ENCODE data around the gene UBTD2.
A peak's percentile ranks its signal among the peaks of the same experiment; 100 is the strongest.

GRCh38 chr5:172293054-172293744 lies 9.6 kb upstream of the UBTD2 start:
- TF ChIP-seq CTCF (IDR thresholded peaks at IDR 0.05; ENCODE audit: poor library complexity, severe bottlenecking) (peak; percentile 87), REST (IDR thresholded peaks at IDR 0.05; ENCODE audit: borderline replicate concordance) (no peak), EZH2 (IDR thresholded peaks at IDR 0.05; ENCODE audit: borderline replicate concordance, insufficient read depth, low read length, poor library complexity, severe bottlenecking) (no peak), MXI1 (conservative IDR thresholded peaks at IDR 0.05; ENCODE audit: poor library complexity, severe bottlenecking) (no peak), POLR2AphosphoS5 (IDR thresholded peaks at IDR 0.05) (no peak), SMC3 (conservative IDR thresholded peaks at IDR 0.05; ENCODE audit: poor library complexity) (peak; percentile 80), RAD21 (conservative IDR thresholded peaks at IDR 0.05) (peak; percentile 84), TAF1 (IDR thresholded peaks at IDR 0.05; ENCODE audit: low read depth) (no peak), EP300 (conservative IDR thresholded peaks at IDR 0.05; ENCODE audit: poor library complexity, severe bottlenecking) (no peak)
